Vagina (tissue), 2 donors: ENCODE results near the gene UNC50.

Source experiments
- POLR2A ChIP-seq, 2 donors: fragments of 450-650 bp; IDR thresholded peaks; one replicate each; pipeline ENCODE4 v1.6.1; 2017; ENCODE audit warnings: antibody characterized with exemption in 2 of 2, mild to moderate bottlenecking in 2 of 2, moderate library complexity in 2 of 2
- POLR2AphosphoS5 ChIP-seq, 2 donors: sonication (generic); formaldehyde crosslinking; IDR thresholded peaks; one replicate each; pipeline ENCODE4 v1.9.0; 2017; ENCODE audit warnings: antibody characterized with exemption in 2 of 2, mild to moderate bottlenecking in 2 of 2, low read depth in 1 of 2; ENCODE audit not compliant: insufficient read depth in 1 of 2
- TF ChIP-seq, protein P1 (sequence below), 3 experiments: fragments of 450-650 bp in 2 of 3; fragments of 200-600 bp in 1 of 3; sonication (generic) in 1 of 3; IDR thresholded peaks; one replicate each; pipeline ENCODE4 v1.5.1; 2017 to 2019; ENCODE audit warnings: antibody characterized with exemption in 3 of 3, mild to moderate bottlenecking in 2 of 3, moderate library complexity in 2 of 3

DNA sequence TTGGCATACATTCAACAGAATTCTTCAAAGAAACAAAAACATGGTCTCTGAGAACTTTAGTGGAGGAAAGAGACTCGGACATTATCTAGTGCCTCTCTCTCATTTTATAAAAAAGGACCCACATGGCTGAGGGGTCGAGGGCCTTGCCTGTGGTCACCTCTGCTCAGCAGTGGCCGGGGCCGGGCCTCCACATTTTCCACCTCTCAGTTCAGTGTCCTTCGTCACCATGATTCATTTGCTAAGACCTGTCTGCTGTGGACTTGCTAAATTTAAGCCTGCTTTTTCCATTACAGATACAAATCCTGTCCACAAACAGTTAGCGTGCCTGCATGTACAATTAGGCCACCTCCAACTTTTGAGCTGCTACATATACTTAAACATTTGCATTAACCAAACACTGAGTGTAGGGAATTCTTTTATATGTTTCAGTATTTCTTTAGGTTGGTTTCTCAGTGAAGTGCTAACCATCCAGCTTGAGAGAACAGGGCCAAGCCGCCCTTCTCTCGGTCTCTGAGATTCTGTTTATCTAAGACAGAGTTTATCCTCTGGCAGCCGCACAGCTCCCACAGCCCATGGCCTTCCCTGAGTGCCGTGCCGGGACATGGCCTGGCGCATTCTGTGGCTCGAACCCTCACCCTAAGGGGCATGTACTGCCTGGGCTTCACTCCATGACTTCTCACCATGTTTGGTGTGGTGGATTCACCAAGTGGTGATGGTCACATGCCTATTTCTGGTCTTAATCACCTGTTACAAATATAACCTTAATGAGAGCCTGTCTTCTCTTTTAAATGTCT is 46.3 kb upstream of the UNC50 start:
- TF ChIP-seq, protein P1, sequence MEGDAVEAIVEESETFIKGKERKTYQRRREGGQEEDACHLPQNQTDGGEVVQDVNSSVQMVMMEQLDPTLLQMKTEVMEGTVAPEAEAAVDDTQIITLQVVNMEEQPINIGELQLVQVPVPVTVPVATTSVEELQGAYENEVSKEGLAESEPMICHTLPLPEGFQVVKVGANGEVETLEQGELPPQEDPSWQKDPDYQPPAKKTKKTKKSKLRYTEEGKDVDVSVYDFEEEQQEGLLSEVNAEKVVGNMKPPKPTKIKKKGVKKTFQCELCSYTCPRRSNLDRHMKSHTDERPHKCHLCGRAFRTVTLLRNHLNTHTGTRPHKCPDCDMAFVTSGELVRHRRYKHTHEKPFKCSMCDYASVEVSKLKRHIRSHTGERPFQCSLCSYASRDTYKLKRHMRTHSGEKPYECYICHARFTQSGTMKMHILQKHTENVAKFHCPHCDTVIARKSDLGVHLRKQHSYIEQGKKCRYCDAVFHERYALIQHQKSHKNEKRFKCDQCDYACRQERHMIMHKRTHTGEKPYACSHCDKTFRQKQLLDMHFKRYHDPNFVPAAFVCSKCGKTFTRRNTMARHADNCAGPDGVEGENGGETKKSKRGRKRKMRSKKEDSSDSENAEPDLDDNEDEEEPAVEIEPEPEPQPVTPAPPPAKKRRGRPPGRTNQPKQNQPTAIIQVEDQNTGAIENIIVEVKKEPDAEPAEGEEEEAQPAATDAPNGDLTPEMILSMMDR (IDR thresholded peaks at IDR 0.05): no peak
- TF ChIP-seq POLR2AphosphoS5 (IDR thresholded peaks at IDR 0.05; ENCODE audit: insufficient read depth in 1 of 2, low read depth in 1 of 2) (no peak), POLR2A (IDR thresholded peaks at IDR 0.05) (no peak)
